OCI-LY7 (cell line): Measurements from ENCODE around the gene ABCB1. TPM values are rescaled to one million over a fixed set of nuclear protein-coding genes. Genes with fewer than 3 reads are reported as not detected.

Experiments used
- BruUV-seq: library from RNA; stranded (reverse); fragments of 400-500 nt; replicated peaks from 2 replicates; lab custom pipeline; 2021; lab: Mats Ljungman, UMichigan
- CTCF ChIA-PET: fragments of 300-600 bp; sonication (Branson Sonifier 250); formaldehyde crosslinking; loops from one replicate; lab custom pipeline; 2022; ENCODE audit warnings: antibody characterized with exemption; ENCODE audit not compliant: unreplicated experiment; lab: Charles Lee
- POLR2A ChIA-PET: fragments of 300-600 bp; sonication (Branson Sonifier 250); formaldehyde crosslinking; loops from one replicate; lab custom pipeline; 2022; ENCODE audit warnings: antibody characterized with exemption; lab: Charles Lee
- DNase-seq: peaks from one replicate; pipeline ENCODE4 v3.0.0-alpha.2; 2015; ENCODE audit warnings: low spot score
- H2AFZ ChIP-seq: fragments of 200-600 bp; sonication (generic), shearing (Covaris generic); 2 replicates; pipeline ENCODE4 v1.6.1; 2014; ENCODE audit warnings: mild to moderate bottlenecking, antibody characterized with exemption, low read length, moderate library complexity
- H3K27ac ChIP-seq: fragments of 200-600 bp; sonication (generic); 2 replicates; pipeline ENCODE4 v1.5.1; 2014; ENCODE audit warnings: mixed run types, low read depth, mild to moderate bottlenecking, moderate library complexity, low read length, inconsistent platforms; ENCODE audit not compliant: poor library complexity, severe bottlenecking
- H3K36me3 ChIP-seq: fragments of 200-600 bp; sonication (generic); 2 replicates; pipeline ENCODE4 v1.6.1; 2014; ENCODE audit warnings: mild to moderate bottlenecking, antibody characterized with exemption, low read length, moderate library complexity, mixed read lengths; ENCODE audit not compliant: insufficient read depth
- H3K4me1 ChIP-seq: fragments of 200-600 bp; sonication (generic); 2 replicates; pipeline ENCODE4 v1.5.1; 2014; ENCODE audit warnings: mild to moderate bottlenecking, low read length; ENCODE audit not compliant: insufficient read depth, poor library complexity, severe bottlenecking
- H3K4me2 ChIP-seq: fragments of 200-600 bp; sonication (generic); 2 replicates; pipeline ENCODE4 v1.6.1; 2014; ENCODE audit warnings: mild to moderate bottlenecking, low read length
- H3K4me3 ChIP-seq: fragments of 200-600 bp; sonication (generic); 2 replicates; pipeline ENCODE4 v1.5.1; 2014; ENCODE audit warnings: mild to moderate bottlenecking, low read depth, low read length; ENCODE audit not compliant: poor library complexity, severe bottlenecking
- H3K79me2 ChIP-seq: fragments of 200-600 bp; sonication (generic); 2 replicates; pipeline ENCODE4 v1.6.1; 2016; ENCODE audit warnings: low read depth, mild to moderate bottlenecking, low read length, moderate library complexity, mixed read lengths; ENCODE audit not compliant: insufficient read depth
- H3K9me2 ChIP-seq: fragments of 200-600 bp; sonication (generic); 2 replicates; pipeline ENCODE4 v1.6.1; 2016; ENCODE audit warnings: mild to moderate bottlenecking, low read length, mixed read lengths; ENCODE audit not compliant: insufficient read depth
- H3K9me3 ChIP-seq: fragments of 200-600 bp; sonication (generic); 2 replicates; pipeline ENCODE4 v1.6.1; 2014; ENCODE audit warnings: mild to moderate bottlenecking, mixed run types, low read length, mixed read lengths
- H4K20me1 ChIP-seq: fragments of 200-600 bp; sonication (generic); 2 replicates; pipeline ENCODE4 v1.6.1; 2014; ENCODE audit warnings: mild to moderate bottlenecking, antibody characterized with exemption, low read length, moderate library complexity, mixed read lengths; ENCODE audit not compliant: insufficient read depth
- EZH2phosphoT487 ChIP-seq: fragments of 200-600 bp; sonication (generic); IDR thresholded peaks from 2 replicates; pipeline ENCODE4 v1.6.1; 2018; ENCODE audit warnings: low read depth, borderline replicate concordance, mild to moderate bottlenecking, mixed run types, antibody characterized with exemption, low read length, moderate library complexity, mixed read lengths
- intact Hi-C: fragments of 100-400 bp; cut with micrococcal nuclease; formaldehyde crosslinking; loops from one replicate; pipeline ENCODE4 v1.10.0; 2022; ENCODE audit not compliant: unreplicated experiment
- total RNA-seq, 2 experiments: library from RNA; depleted of rRNA in 1 of 2; stranded (reverse); fragments of >200 nt in 1 of 2; shearing (Covaris generic) in 1 of 2; gene quantifications; 2 replicates each; pipeline ENCODE4 v1.2.3, GENCODE V29; 2014 to 2022
- TF ChIP-seq, protein P1 (sequence below): fragments of 200-600 bp; sonication (generic); conservative IDR thresholded peaks from 2 replicates; pipeline ENCODE4 v1.5.1; 2014; ENCODE audit warnings: mild to moderate bottlenecking, antibody characterized with exemption, low read length, moderate library complexity, mixed read lengths

The ABCB1 gene
- total RNA-seq, 2 experiments from 2014 or later: not detected

DNA sequence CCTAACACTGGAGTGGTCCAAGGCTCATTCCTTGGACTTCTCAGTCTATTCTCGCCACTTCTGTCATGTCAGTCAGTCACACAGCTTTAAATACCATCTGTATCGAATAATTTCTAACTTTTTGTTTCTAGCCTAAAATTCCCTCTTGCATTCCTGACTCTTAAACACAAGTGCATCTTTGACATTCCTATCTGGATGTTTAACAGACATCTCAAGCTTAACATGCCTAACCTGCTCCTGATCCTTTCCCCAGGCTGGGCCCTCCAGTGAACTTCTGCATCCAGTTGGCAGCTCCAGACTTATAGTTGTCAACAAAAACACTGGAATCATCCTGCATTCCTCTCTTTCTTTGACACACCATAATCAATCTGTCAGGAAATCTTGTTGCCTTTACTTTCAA, 120.7 kb downstream of the ABCB1 start:
- no peak overlapping the region for H3K4me3 ChIP-seq
- no peaks in the 10 kb centered on the region for H4K20me1 ChIP-seq
- intact Hi-C loops: loop anchor here (10.0 kb wide), 1 partner anchor 735 kb away; no protein-coding TSS in a partner anchor
- no peak overlapping the region for H3K4me2 ChIP-seq
- CTCF ChIA-PET: no interaction called here
- H3K36me3 ChIP-seq: no peaks in the 10 kb centered on the region
- no peaks in the 10 kb centered on the region for H3K9me3 ChIP-seq
- no peak overlapping the region for H3K27ac ChIP-seq
- no peak for TF ChIP-seq EZH2phosphoT487
- TF ChIP-seq, protein P1, sequence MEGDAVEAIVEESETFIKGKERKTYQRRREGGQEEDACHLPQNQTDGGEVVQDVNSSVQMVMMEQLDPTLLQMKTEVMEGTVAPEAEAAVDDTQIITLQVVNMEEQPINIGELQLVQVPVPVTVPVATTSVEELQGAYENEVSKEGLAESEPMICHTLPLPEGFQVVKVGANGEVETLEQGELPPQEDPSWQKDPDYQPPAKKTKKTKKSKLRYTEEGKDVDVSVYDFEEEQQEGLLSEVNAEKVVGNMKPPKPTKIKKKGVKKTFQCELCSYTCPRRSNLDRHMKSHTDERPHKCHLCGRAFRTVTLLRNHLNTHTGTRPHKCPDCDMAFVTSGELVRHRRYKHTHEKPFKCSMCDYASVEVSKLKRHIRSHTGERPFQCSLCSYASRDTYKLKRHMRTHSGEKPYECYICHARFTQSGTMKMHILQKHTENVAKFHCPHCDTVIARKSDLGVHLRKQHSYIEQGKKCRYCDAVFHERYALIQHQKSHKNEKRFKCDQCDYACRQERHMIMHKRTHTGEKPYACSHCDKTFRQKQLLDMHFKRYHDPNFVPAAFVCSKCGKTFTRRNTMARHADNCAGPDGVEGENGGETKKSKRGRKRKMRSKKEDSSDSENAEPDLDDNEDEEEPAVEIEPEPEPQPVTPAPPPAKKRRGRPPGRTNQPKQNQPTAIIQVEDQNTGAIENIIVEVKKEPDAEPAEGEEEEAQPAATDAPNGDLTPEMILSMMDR: no peak
- no peak overlapping the region for H2AFZ ChIP-seq
- POLR2A ChIA-PET: interaction anchor here (0.6 to 1.3 kb wide), 3 partner anchors 9 to 739 kb away, joined by 3 to 4 read pairs (median 3); no protein-coding TSS in a partner anchor
- no peak for DNase-seq
- BruUV-seq: no TSS peak
- no peaks in the 10 kb centered on the region for H3K9me2 ChIP-seq
- no peaks in the 10 kb centered on the region for H3K79me2 ChIP-seq
- H3K4me1 ChIP-seq: peaks cover 6% of the 10 kb centered on the region

DNA sequence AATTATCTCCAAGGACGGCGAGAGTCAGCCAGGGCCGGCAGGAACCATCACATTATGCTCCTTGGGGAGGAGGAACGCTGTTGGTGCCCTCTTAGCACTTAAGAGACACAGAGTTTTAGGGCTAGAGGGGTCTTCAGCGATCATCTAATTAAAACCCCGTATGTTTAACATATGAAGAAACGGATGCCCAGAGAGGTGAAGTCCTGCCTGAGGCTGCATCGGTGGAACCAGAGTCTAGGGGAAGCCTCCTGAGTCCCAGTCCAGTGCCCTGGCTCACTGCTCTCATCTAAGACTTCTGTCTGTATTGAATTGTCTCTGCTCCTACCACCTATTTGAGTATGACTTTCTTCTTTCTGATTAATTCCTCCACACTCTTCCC, 124.5 kb downstream of the ABCB1 start:
- Histone ChIP-seq H4K20me1 (no peaks in the 10 kb centered on the region), H3K9me2 (no peaks in the 10 kb centered on the region), H3K4me3 (no peak overlapping the region), H3K79me2 (no peaks in the 10 kb centered on the region), H3K4me1 (peaks cover 18% of the 10 kb centered on the region), H3K27ac (no peak overlapping the region), H3K9me3 (no peaks in the 10 kb centered on the region), H2AFZ (no peak overlapping the region), H3K36me3 (no peaks in the 10 kb centered on the region), H3K4me2 (peak overlapping the region; percentile 94)
- CTCF ChIA-PET: no interaction called here
- no TSS peak for BruUV-seq
- TF ChIP-seq, protein P1: no peak
- no peak for TF ChIP-seq EZH2phosphoT487
- no peak for DNase-seq
- intact Hi-C loops: loop anchor here (10.0 kb wide), 1 partner anchor 739 kb away; no protein-coding TSS in a partner anchor
- POLR2A ChIA-PET: no interaction called here

DNA sequence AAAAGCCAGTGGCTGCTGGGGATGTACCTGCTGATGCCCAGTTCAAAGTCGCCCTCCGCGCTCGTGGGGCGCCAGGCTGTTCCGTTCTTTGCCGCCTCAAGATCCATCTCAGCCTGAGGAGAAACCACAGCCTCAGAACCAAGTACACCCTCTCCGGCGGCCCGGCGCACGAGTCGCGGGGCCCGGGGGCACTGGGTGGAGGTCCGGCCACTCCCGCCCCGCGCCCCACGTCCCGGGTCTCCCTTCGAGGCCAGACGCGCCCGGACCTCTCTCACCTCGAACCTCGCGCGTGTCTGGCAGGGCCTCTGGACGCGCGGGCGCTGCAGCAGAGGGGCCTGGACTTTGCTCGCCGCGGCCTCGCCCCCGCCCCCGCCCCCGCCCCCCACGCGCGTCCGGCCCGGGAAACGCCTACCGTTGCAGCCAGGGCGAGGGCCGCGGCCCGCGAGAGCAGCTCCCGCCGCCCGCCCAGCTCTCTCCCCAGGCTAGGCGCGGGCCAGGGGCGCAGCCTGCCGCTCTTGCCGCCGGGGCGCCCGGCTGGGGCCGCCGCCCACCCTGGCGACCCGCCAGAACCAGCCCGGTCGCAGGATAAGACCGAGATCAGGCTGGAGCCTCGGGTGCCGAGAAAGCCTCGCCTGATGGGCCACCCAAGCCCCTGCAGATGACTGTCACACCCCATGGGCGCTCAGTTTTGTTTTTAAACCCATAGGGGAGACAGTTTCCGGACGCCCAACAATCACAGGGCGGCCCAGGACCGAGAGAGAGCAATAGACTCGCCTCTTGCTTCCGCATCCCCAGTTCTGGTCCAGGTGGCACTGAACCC, 125.1 kb downstream of the ABCB1 start, which contains the start of gene ABCB4:
Gene ABCB4 (minus strand): TSS at position 322 of the 820 bp plus-strand sequence. CDS start 215 bp downstream, at position 107.
- ChIA-PET CTCF (no interaction called here), POLR2A (no interaction called here)
- BruUV-seq: TSS peak; percentile 78
- Histone ChIP-seq H3K9me2 (no peaks in the 10 kb centered on the region), H3K9me3 (no peaks in the 10 kb centered on the region), H3K27ac (peak within 1 kb of the TSS; percentile 26), H4K20me1 (no peaks in the 10 kb centered on the region), H2AFZ (peak within 1 kb of the TSS; percentile 82), H3K4me1 (peaks cover 18% of the 10 kb centered on the region), H3K4me2 (peak within 1 kb of the TSS; percentile 94), H3K36me3 (no peaks in the 10 kb centered on the region), H3K4me3 (peak within 1 kb of the TSS; percentile 62), H3K79me2 (no peaks in the 10 kb centered on the region)
- no peak for DNase-seq
- intact Hi-C loops: loop anchor here (10.0 kb wide), 1 partner anchor 739 kb away; no protein-coding TSS in a partner anchor
- TF ChIP-seq, protein P1: no peak
- TF ChIP-seq EZH2phosphoT487: no peak
